ENCODE data around the gene UBE3A.

- TF ChIP-seq, protein P1, sequence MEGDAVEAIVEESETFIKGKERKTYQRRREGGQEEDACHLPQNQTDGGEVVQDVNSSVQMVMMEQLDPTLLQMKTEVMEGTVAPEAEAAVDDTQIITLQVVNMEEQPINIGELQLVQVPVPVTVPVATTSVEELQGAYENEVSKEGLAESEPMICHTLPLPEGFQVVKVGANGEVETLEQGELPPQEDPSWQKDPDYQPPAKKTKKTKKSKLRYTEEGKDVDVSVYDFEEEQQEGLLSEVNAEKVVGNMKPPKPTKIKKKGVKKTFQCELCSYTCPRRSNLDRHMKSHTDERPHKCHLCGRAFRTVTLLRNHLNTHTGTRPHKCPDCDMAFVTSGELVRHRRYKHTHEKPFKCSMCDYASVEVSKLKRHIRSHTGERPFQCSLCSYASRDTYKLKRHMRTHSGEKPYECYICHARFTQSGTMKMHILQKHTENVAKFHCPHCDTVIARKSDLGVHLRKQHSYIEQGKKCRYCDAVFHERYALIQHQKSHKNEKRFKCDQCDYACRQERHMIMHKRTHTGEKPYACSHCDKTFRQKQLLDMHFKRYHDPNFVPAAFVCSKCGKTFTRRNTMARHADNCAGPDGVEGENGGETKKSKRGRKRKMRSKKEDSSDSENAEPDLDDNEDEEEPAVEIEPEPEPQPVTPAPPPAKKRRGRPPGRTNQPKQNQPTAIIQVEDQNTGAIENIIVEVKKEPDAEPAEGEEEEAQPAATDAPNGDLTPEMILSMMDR (IDR thresholded peaks at IDR 0.05): no peak
- TF ChIP-seq POLR2A (IDR thresholded peaks at IDR 0.05): no peak
Measured at GRCh38 chr15:25464383-25464782, 25.6 kb upstream of the UBE3A start.
